Measurements from ENCODE around the gene UTP14A. TPM values are rescaled to one million over a fixed set of nuclear protein-coding genes. Genes with fewer than 3 reads are reported as not detected.

Gene UTP14A
- total RNA-seq, 1 donor from 2014 or later = 6.9 TPM

- no peak for DNase-seq
- intact Hi-C loops (cut with DNase I) = no loop called here
- no peak for ATAC-seq (ENCODE audit: poor library complexity)
Observed at GRCh38 chrX:129938081-129938480, 32.1 kb downstream of the UTP14A start.

- ATAC-seq (ENCODE audit: poor library complexity) = no peak
- DNase-seq = no peak
- intact Hi-C loops (cut with DNase I) = no loop called here
Observed at GRCh38 chrX:129939986-129940385, 34.0 kb downstream of the UTP14A start.

- intact Hi-C loops (cut with DNase I) = no loop called here
- ATAC-seq (ENCODE audit: poor library complexity) (no peak), DNase-seq (no peak)
Observed at GRCh38 chrX:129940721-129941120, 34.8 kb downstream of the UTP14A start.

GRCh38 chrX:129945131-129945530 is 39.2 kb downstream of the UTP14A start:
- intact Hi-C loops (cut with DNase I) = no loop called here
- ATAC-seq (ENCODE audit: poor library complexity) = no peak
- DNase-seq = no peak

- DNase-seq (no peak), ATAC-seq (ENCODE audit: poor library complexity) (no peak)
- intact Hi-C loops (cut with DNase I) = no loop called here
Observed at GRCh38 chrX:129953334-129953648, 47.3 kb downstream of the UTP14A start.

GRCh38 chrX:129953881-129954280 is 47.9 kb downstream of the UTP14A start:
- intact Hi-C loops (cut with DNase I) = no loop called here
- ATAC-seq (ENCODE audit: poor library complexity) = no peak
- no peak for DNase-seq

- DNase-seq = no peak
- no peak for ATAC-seq (ENCODE audit: poor library complexity)
- intact Hi-C loops (cut with DNase I) = no loop called here
Observed at GRCh38 chrX:129954804-129955203, 48.8 kb downstream of the UTP14A start.

- DNase-seq = no peak
- intact Hi-C loops (cut with DNase I) = no loop called here
- ATAC-seq (ENCODE audit: poor library complexity) = no peak
Observed at GRCh38 chrX:129955682-129956081, 49.7 kb downstream of the UTP14A start.

- ATAC-seq (ENCODE audit: poor library complexity) (no peak), DNase-seq (no peak)
- intact Hi-C loops (cut with DNase I) = no loop called here
Observed at GRCh38 chrX:129956145-129956544, 50.2 kb downstream of the UTP14A start.

- ATAC-seq (ENCODE audit: poor library complexity) (no peak), DNase-seq (no peak)
- intact Hi-C loops (cut with DNase I) = no loop called here
Observed at GRCh38 chrX:129956765-129957164, 50.8 kb downstream of the UTP14A start.

GRCh38 chrX:129957241-129958082 is 51.5 kb downstream of the UTP14A start:
- ATAC-seq (ENCODE audit: poor library complexity) (peak; percentile 86), DNase-seq (peak; percentile 83)
- intact Hi-C loops (cut with DNase I) = no loop called here

- intact Hi-C loops (cut with DNase I) = no loop called here
- DNase-seq (no peak), ATAC-seq (ENCODE audit: poor library complexity) (no peak)
Observed at GRCh38 chrX:129958083-129958465, 52.1 kb downstream of the UTP14A start.

- DNase-seq (no peak), ATAC-seq (ENCODE audit: poor library complexity) (no peak)
Observed at GRCh38 chrX:129958814-129959492, 53.0 kb downstream of the UTP14A start.

GRCh38 chrX:129959493-129959832 is 53.5 kb downstream of the UTP14A start:
- intact Hi-C loops (cut with DNase I) = no loop called here
- ATAC-seq (ENCODE audit: poor library complexity) = peak; percentile 44
- no peak for DNase-seq

More at GRCh38 chrX:129958814-129959492, 53.0 kb downstream of the UTP14A start:
- intact Hi-C loops (cut with DNase I) = no loop called here

GRCh38 chrX:129961180-129962083 is 55.5 kb downstream of the UTP14A start:
- peak; percentile 81 for DNase-seq
- ATAC-seq (ENCODE audit: poor library complexity) = peak; percentile 64
- intact Hi-C loops (cut with DNase I) = no loop called here

- intact Hi-C loops (cut with DNase I) = no loop called here
- DNase-seq (no peak), ATAC-seq (ENCODE audit: poor library complexity) (no peak)
Observed at GRCh38 chrX:129963729-129964128, 57.8 kb downstream of the UTP14A start.

GRCh38 chrX:129965166-129965565 is 59.2 kb downstream of the UTP14A start:
- intact Hi-C loops (cut with DNase I) = no loop called here
- ATAC-seq (ENCODE audit: poor library complexity) (no peak), DNase-seq (no peak)

GRCh38 chrX:129968968-129969367 is 63.0 kb downstream of the UTP14A start:
- ATAC-seq (ENCODE audit: poor library complexity) = no peak
- intact Hi-C loops (cut with DNase I) = no loop called here
- DNase-seq = no peak

GRCh38 chrX:129976441-129976840 is 70.5 kb downstream of the UTP14A start:
- intact Hi-C loops (cut with DNase I) = no loop called here
- no peak for DNase-seq
- no peak for ATAC-seq (ENCODE audit: poor library complexity)

All from Right ventricle myocardium superior (tissue), 1 donor.